Ecto neural progenitor cell (in vitro differentiated cells): ENCODE results near the gene VPS37C.

Experiments used
- DNase-seq: peaks from one replicate; pipeline ENCODE4 v3.0.0-alpha.2; 2018; ENCODE audit warnings: low spot score

Gene VPS37C

GRCh38 chr11:61133145-61133544 is 28.1 kb downstream of the VPS37C start:
- DNase-seq = no peak

- no peak for DNase-seq
These were observed 28.6 kb downstream of the VPS37C start for GRCh38 chr11:61132646-61133045.

GRCh38 chr11:61131998-61132555 is 29.1 kb downstream of the VPS37C start:
- no peak for DNase-seq

- DNase-seq = no peak
These were observed 29.6 kb downstream of the VPS37C start for GRCh38 chr11:61131586-61131985.

GRCh38 chr11:61131186-61131585 is 30.0 kb downstream of the VPS37C start:
- no peak for DNase-seq

- DNase-seq = peak; percentile 95
These were observed 31.3 kb downstream of the VPS37C start for GRCh38 chr11:61129639-61130523.

- no peak for DNase-seq
These were observed 32.1 kb downstream of the VPS37C start for GRCh38 chr11:61128947-61129638.

GRCh38 chr11:61127991-61128390 is 33.2 kb downstream of the VPS37C start:
- no peak for DNase-seq

GRCh38 chr11:61126256-61126655 is 35.0 kb downstream of the VPS37C start:
- DNase-seq = no peak

GRCh38 chr11:61125310-61125684 is 35.9 kb downstream of the VPS37C start:
- no peak for DNase-seq

- no peak for DNase-seq
These were observed 36.5 kb downstream of the VPS37C start for GRCh38 chr11:61124574-61125309.

GRCh38 chr11:61123775-61124571 is 37.3 kb downstream of the VPS37C start:
- DNase-seq = no peak

GRCh38 chr11:61122761-61123160 is 38.5 kb downstream of the VPS37C start:
- DNase-seq = no peak

GRCh38 chr11:61121917-61122316 is 39.3 kb downstream of the VPS37C start:
- no peak for DNase-seq

- no peak for DNase-seq
These were observed 39.9 kb downstream of the VPS37C start for GRCh38 chr11:61121192-61121831.

GRCh38 chr11:61120706-61121191 is 40.5 kb downstream of the VPS37C start:
- DNase-seq = no peak

GRCh38 chr11:61120099-61120705 is 41.0 kb downstream of the VPS37C start:
- DNase-seq = no peak

GRCh38 chr11:61119571-61119970 is 41.7 kb downstream of the VPS37C start:
- no peak for DNase-seq

GRCh38 chr11:61119055-61119454 is 42.2 kb downstream of the VPS37C start:
- DNase-seq = no peak

GRCh38 chr11:61118406-61118805 is 42.8 kb downstream of the VPS37C start:
- no peak for DNase-seq
